Omental fat pad (tissue), 4 donors: ENCODE measurements around the gene ADAMTS13. TPM values are rescaled to one million over a fixed set of nuclear protein-coding genes. Genes with fewer than 3 reads are reported as not detected.
"Not testable (repeated sequence)": the region's sequence is repeated elsewhere in the genome, so short reads cannot be mapped to it uniquely, and the experiment has no call there.

Experiments used
- ATAC-seq: fragments of 150-250 bp; one replicate; pipeline ENCODE4 v1.9.1; 2016; ENCODE audit warnings: mild to moderate bottlenecking, moderate library complexity; ENCODE audit not compliant: low FRiP score
- DNase-seq: peaks from one replicate; pipeline ENCODE4 v3.0.0-alpha.2; 2019; ENCODE audit warnings: low spot score
- CTCF ChIP-seq, 3 donors: fragments of 450-650 bp; IDR thresholded peaks; one replicate each; pipeline ENCODE4 v1.5.1; 2016 to 2017; ENCODE audit warnings: antibody characterized with exemption in 3 of 3, mild to moderate bottlenecking in 3 of 3, moderate library complexity in 2 of 3
- total RNA-seq, 4 donors: library from RNA; depleted of rRNA; stranded (reverse); fragments of >200 nt; gene quantifications; one replicate each; pipeline ENCODE4 v1.1.0, GENCODE V29; 2016

Gene ADAMTS13
- total RNA-seq = 1 to 10 TPM; 1.1 to 3.0 (median 1.2) TPM

DNA sequence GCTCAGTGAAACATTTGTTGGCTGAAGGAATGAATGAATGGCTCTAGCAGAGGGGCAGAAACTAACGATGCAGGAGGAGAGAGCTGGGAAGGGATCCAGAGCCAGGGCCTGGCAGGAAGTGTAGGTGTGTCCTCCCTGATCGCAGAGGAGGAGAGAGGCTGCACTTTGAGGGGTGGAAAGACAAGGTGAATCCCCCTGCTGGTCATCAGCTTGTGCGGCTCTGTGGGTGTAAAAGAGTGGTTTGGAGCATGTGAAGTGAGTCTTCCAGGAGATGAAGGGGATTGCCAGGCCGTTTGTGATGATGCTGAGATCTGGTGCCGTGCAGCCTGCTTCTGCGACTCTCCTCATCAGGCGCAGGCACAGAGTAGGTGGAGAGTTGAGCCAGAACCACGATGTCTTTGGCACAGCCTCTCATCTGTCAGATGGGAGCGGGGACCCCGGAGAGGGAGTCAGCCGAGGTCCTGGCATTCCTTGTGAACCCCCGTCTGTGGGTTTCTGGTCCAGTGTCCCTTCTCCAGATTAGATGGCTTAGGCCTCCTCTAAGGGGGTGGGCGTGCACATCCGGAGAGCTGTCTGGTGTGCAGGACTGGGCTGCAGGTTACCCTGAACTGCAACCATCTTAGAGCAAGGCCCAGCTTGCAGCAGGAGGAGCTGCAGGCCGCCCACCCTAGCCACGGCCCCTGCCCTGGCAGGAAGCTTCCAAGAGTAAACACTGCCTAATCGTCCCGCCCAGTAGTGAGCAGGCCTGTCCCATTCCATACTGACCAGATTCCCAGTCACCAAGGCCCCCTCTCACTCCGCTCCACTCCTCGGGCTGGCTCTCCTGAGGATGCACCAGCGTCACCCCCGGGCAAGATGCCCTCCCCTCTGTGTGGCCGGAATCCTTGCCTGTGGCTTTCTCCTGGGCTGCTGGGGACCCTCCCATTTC, at the start of gene ADAMTS13:
TSS of gene ADAMTS13 (plus strand) at position 753 of the 928 bp plus-strand sequence. CDS start at position 830, 77 bp downstream.
- no peak for TF ChIP-seq CTCF (IDR thresholded peaks at IDR 0.05)
- DNase-seq (no peak), ATAC-seq (no peak)

- TF ChIP-seq CTCF (IDR thresholded peaks at IDR 0.05) = no peak
- ATAC-seq (no peak), DNase-seq (no peak)
These were observed 47.5 kb upstream of the ADAMTS13 start for GRCh38 chr9:133374612-133375115.

DNA sequence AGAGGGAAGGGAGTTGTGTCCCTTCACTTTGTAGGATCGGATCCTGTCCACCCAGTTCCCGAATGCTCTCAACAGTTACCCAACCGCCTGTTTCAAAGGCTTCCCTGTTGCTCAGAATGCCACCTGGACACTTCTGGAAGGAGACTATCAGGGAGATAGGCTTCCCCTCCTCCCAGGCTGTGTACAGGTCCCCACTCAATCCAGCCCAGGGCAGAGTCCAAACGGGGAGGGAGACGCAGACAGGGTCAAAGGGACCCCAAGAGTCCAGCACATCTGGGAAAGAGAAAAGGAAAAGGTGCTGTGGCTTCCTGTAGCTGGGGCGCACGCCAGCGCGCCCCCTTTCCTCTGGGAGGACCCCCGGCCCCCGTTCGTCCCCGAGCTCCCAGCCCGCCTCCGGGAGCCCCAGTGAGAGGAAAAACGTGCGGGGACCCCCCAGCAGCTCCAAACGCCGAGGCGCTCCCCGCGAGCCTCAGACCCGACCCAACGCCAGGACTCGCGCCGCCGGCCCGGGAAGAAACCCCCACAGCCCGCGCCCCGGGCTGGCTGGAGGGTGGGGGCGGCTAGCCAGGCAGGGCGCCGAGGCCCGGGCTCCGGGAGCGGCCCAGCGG, 46.9 kb upstream of the ADAMTS13 start:
- no peak for ATAC-seq

DNA sequence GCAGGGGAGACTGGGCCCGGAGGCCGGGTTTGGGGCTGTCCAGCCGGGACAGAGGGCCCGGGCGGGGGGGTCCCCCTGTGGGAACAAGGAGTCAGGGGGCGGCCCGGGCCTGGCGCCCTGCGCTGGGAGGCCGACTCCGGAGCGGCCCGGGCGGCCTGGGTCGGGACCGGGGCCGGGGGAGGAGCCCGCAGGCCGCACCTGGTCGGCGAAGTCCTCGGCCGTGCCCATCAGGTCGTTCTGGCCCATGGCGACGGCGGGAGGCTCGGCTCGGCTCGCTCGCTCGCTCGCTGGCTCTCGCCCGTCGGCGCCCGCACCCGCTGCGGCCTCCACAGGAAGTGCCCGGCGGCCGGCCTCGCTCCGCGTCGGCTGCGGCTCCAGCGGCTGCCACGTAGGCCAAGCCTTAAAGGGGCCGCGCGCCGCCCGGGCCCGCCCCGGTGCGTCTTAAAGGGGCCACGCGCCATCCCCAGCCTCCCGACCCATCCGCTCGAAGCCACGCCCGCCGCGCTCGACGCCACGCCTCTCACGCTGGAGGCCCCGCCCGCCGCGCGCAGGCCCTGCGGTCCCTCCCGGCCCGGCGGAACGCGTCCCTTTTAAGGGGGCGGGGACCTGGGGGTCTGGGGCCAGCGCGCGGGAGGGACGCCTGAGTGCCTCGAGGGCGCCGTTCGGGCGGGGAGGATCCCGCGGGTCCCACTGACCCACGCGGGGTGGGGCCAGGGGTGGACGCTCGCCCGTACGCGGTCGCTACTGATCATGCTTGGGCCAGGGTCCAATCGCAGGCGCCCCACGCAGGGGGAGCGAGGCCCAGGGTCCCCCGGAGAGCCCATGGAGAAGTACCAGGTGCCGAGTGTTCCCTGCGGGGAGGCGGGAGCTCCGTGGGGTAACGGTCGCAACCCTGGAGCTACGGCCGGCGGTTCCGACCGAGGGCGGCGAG, 46.2 kb upstream of the ADAMTS13 start, which contains the start of the genes STKLD1 and SURF4:
TSS of gene STKLD1 (plus strand) at position 643 of the 931 bp plus-strand sequence. CDS start at position 751, 108 bp downstream.
TSS of gene SURF4 (minus strand) at position 337 of the 931 bp plus-strand sequence. CDS start at position 246, 91 bp downstream.
- peak; percentile 80 for DNase-seq
- peak in 1 of 3 donors; percentile 5 for TF ChIP-seq CTCF (IDR thresholded peaks at IDR 0.05)
- ATAC-seq = peak; percentile 97

More for the DNA sequence above, 46.9 kb upstream of the ADAMTS13 start:
- no peak for TF ChIP-seq CTCF (IDR thresholded peaks at IDR 0.05)
- no peak for DNase-seq

DNA sequence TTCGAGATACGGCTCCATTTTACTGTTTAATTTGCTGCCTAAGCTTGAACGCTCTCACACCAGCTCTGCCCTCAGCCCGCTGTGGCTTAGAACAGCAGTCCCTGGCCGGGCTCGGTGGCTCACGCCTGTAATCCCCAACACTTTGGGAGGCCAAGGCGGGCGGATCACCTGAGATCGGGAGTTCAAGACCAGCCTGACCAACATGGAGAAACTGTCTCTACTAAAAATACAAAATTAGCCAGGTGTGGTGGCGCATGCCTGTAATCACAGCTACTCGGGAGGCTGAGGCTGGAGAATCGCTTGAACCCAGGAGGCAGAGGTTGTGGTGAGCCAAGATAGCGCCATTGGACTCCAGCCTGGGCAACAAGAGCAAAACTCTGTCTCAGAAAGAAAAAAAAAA, 44.9 kb upstream of the ADAMTS13 start:
- not testable (repeated sequence) for DNase-seq, ATAC-seq

- ATAC-seq (no peak), DNase-seq (no peak)
- TF ChIP-seq CTCF (IDR thresholded peaks at IDR 0.05) = no peak
These were observed 44.4 kb upstream of the ADAMTS13 start for GRCh38 chr9:133377721-133378216.
